WTC11 (cell line): ENCODE results near the gene THBS3.

ENCODE experiments used
- CREB1 ChIP-seq: sonication (generic); formaldehyde crosslinking; IDR thresholded peaks from 2 replicates; pipeline ENCODE4 v1.8.0; 2023; ENCODE audit warnings: mild to moderate bottlenecking, missing genetic modification reagents
- ESRRA ChIP-seq: sonication (generic); formaldehyde crosslinking; IDR thresholded peaks from 2 replicates; pipeline ENCODE4 v1.8.1; 2022; ENCODE audit warnings: mild to moderate bottlenecking, missing genetic modification reagents, borderline replicate concordance
- JUN ChIP-seq: sonication (generic); formaldehyde crosslinking; IDR thresholded peaks from 2 replicates; pipeline ENCODE4 v1.8.0; 2023; ENCODE audit warnings: mild to moderate bottlenecking, missing genetic modification reagents
- MXD4 ChIP-seq: fragments of 250-450 bp; sonication (Bioruptor Pico); IDR thresholded peaks from 2 replicates; pipeline ENCODE4 v1.8.0; 2021; ENCODE audit warnings: mild to moderate bottlenecking, moderate library complexity, borderline replicate concordance
- SP1 ChIP-seq: sonication (generic); formaldehyde crosslinking; conservative IDR thresholded peaks from 2 replicates; pipeline ENCODE4 v1.8.1; 2022; ENCODE audit warnings: missing genetic modification reagents
- TCF7 ChIP-seq: sonication (generic); formaldehyde crosslinking; IDR thresholded peaks from 2 replicates; pipeline ENCODE4 v1.8.0; 2022; ENCODE audit warnings: mild to moderate bottlenecking, low read depth, missing genetic modification reagents, moderate library complexity
- ZNF138 ChIP-seq: sonication (generic); formaldehyde crosslinking; conservative IDR thresholded peaks from 2 replicates; pipeline ENCODE4 v1.8.1; 2022; ENCODE audit warnings: mild to moderate bottlenecking, moderate library complexity, missing genetic modification reagents
- TF ChIP-seq, protein P1 (sequence below): fragments of 200-600 bp; IDR thresholded peaks from 2 replicates; pipeline ENCODE4 v1.8.0; 2022; ENCODE audit warnings: antibody characterized with exemption
- TF ChIP-seq, protein P2 (sequence below): sonication (generic); formaldehyde crosslinking; IDR thresholded peaks from 2 replicates; pipeline ENCODE4 v1.8.0; 2022; ENCODE audit warnings: mild to moderate bottlenecking, missing genetic modification reagents
- TF ChIP-seq, protein P3 (sequence below): sonication (generic); formaldehyde crosslinking; IDR thresholded peaks from 2 replicates; pipeline ENCODE4 v1.8.0; 2022; ENCODE audit warnings: mild to moderate bottlenecking, missing genetic modification reagents
- TF ChIP-seq, protein P4 (sequence below): sonication (generic); formaldehyde crosslinking; conservative IDR thresholded peaks from 2 replicates; pipeline ENCODE4 v1.8.1; 2022; ENCODE audit warnings: mild to moderate bottlenecking, missing genetic modification reagents
- TF ChIP-seq, protein P5 (sequence below): sonication (generic); formaldehyde crosslinking; IDR thresholded peaks from 2 replicates; pipeline ENCODE4 v1.8.1; 2023; ENCODE audit warnings: mild to moderate bottlenecking, missing genetic modification reagents, moderate library complexity
- TF ChIP-seq, protein P6 (sequence below): sonication (generic); formaldehyde crosslinking; IDR thresholded peaks from 2 replicates; pipeline ENCODE4 v1.8.1; 2022; ENCODE audit warnings: low read depth, missing genetic modification reagents, borderline replicate concordance
- TF ChIP-seq, protein P7 (sequence below): sonication (generic); formaldehyde crosslinking; IDR thresholded peaks from 2 replicates; pipeline ENCODE4 v1.8.1; 2022; ENCODE audit warnings: low read depth, mild to moderate bottlenecking, moderate library complexity, missing genetic modification reagents, borderline replicate concordance

DNA sequence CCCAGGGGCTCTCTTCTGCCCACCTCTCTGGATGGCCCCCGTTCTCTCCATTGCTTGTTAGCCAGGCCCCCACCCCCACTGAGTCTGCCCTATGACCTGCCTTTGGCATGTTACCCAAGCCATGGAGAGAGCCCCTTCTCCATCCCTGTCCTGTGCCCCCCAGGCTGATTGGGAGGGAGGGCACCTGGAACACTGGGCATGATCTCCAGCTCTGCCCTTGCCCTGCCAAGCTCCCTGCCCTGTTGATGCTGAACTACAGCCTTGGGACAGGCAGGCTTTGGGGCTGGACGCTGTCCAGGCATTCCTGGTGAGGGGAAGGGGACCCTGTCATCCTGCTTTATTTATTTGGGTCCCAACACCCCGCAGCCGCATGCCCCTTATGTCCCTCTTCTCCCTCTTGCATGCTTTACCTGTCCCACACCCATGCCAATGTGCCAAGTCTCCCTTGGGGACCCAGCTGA, 23.3 kb downstream of the THBS3 start:
- TF ChIP-seq, protein P1, sequence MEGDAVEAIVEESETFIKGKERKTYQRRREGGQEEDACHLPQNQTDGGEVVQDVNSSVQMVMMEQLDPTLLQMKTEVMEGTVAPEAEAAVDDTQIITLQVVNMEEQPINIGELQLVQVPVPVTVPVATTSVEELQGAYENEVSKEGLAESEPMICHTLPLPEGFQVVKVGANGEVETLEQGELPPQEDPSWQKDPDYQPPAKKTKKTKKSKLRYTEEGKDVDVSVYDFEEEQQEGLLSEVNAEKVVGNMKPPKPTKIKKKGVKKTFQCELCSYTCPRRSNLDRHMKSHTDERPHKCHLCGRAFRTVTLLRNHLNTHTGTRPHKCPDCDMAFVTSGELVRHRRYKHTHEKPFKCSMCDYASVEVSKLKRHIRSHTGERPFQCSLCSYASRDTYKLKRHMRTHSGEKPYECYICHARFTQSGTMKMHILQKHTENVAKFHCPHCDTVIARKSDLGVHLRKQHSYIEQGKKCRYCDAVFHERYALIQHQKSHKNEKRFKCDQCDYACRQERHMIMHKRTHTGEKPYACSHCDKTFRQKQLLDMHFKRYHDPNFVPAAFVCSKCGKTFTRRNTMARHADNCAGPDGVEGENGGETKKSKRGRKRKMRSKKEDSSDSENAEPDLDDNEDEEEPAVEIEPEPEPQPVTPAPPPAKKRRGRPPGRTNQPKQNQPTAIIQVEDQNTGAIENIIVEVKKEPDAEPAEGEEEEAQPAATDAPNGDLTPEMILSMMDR: no peak
- TF ChIP-seq SP1 (CRISPR knock-in tag): no peak
- TF ChIP-seq TCF7 (CRISPR knock-in tag): no peak
- TF ChIP-seq, protein P2, sequence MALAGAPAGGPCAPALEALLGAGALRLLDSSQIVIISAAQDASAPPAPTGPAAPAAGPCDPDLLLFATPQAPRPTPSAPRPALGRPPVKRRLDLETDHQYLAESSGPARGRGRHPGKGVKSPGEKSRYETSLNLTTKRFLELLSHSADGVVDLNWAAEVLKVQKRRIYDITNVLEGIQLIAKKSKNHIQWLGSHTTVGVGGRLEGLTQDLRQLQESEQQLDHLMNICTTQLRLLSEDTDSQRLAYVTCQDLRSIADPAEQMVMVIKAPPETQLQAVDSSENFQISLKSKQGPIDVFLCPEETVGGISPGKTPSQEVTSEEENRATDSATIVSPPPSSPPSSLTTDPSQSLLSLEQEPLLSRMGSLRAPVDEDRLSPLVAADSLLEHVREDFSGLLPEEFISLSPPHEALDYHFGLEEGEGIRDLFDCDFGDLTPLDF (CRISPR knock-in tag): no peak
- TF ChIP-seq, protein P3, sequence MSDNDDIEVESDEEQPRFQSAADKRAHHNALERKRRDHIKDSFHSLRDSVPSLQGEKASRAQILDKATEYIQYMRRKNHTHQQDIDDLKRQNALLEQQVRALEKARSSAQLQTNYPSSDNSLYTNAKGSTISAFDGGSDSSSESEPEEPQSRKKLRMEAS (CRISPR knock-in tag): no peak
- TF ChIP-seq MXD4 (CRISPR knock-in tag): no peak
- no peak for TF ChIP-seq JUN (CRISPR knock-in tag)
- TF ChIP-seq, protein P4, sequence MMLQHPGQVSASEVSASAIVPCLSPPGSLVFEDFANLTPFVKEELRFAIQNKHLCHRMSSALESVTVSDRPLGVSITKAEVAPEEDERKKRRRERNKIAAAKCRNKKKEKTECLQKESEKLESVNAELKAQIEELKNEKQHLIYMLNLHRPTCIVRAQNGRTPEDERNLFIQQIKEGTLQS (CRISPR knock-in tag): no peak
- TF ChIP-seq ESRRA (CRISPR knock-in tag): no peak
- TF ChIP-seq ZNF138: no peak
- TF ChIP-seq, protein P5, sequence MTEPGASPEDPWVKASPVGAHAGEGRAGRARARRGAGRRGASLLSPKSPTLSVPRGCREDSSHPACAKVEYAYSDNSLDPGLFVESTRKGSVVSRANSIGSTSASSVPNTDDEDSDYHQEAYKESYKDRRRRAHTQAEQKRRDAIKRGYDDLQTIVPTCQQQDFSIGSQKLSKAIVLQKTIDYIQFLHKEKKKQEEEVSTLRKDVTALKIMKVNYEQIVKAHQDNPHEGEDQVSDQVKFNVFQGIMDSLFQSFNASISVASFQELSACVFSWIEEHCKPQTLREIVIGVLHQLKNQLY (CRISPR knock-in tag): no peak
- TF ChIP-seq, protein P6, sequence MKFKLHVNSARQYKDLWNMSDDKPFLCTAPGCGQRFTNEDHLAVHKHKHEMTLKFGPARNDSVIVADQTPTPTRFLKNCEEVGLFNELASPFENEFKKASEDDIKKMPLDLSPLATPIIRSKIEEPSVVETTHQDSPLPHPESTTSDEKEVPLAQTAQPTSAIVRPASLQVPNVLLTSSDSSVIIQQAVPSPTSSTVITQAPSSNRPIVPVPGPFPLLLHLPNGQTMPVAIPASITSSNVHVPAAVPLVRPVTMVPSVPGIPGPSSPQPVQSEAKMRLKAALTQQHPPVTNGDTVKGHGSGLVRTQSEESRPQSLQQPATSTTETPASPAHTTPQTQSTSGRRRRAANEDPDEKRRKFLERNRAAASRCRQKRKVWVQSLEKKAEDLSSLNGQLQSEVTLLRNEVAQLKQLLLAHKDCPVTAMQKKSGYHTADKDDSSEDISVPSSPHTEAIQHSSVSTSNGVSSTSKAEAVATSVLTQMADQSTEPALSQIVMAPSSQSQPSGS: no peak
- TF ChIP-seq, protein P7, sequence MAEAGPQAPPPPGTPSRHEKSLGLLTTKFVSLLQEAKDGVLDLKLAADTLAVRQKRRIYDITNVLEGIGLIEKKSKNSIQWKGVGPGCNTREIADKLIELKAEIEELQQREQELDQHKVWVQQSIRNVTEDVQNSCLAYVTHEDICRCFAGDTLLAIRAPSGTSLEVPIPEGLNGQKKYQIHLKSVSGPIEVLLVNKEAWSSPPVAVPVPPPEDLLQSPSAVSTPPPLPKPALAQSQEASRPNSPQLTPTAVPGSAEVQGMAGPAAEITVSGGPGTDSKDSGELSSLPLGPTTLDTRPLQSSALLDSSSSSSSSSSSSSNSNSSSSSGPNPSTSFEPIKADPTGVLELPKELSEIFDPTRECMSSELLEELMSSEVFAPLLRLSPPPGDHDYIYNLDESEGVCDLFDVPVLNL (CRISPR knock-in tag): no peak
- TF ChIP-seq CREB1: no peak
